Measurements from ENCODE around the gene SLC7A6. TPM values are rescaled to one million over a fixed set of nuclear protein-coding genes. Genes with fewer than 3 reads are reported as not detected.

Gene SLC7A6
- total RNA-seq, 1 donor from 2014 or later, result 54.1 TPM

DNA sequence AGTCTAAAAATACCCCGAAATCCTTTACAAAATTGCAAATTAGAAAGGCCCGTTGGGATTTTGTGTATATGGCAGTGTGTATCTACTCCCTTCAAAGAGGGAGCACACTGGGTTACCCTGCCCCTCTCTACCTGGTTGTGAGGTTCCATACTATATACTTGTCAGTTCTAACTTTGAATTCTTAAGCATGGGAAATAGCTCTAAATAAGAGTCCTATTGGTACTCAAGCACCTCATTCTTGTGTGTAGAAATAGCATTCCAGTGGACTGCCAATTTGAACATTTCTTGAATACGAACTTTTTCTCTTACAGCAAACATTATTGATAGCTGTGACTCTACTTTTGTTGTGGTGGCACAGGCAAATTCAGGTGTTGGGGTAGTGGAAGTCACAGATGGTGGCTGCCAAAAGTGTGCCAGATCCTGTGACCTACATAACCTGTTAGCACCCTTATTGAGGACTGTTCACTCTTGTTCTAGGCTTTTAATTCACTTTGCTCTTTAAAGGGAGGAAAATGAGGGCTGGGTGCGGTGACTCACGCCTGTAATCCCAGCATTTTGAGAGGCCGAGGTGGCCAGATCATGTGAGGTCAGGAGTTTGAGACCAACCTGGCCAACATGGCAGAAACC, 44.5 kb upstream of the SLC7A6 start:
- H3K27me3 Mint-ChIP-seq, result no peaks in the 10 kb centered on the region
- no peaks in the 10 kb centered on the region for H3K9me3 Mint-ChIP-seq
- no peak for DNase-seq
- CTCF ChIA-PET, result no interaction called here
- peaks cover 35% of the 10 kb centered on the region for H3K36me3 Mint-ChIP-seq (ENCODE audit: low read depth)
- H3K27ac Mint-ChIP-seq, result no peak overlapping the region
- H3K4me1 Mint-ChIP-seq, result peaks cover 3% of the 10 kb centered on the region
- POLR2A ChIA-PET, result no interaction called here
- no peak overlapping the region for H3K4me3 Mint-ChIP-seq
- ATAC-seq (ENCODE audit: low read depth), result no peak
- intact Hi-C loops (cut with micrococcal nuclease), result no loop called here
- TF ChIP-seq, protein P1, sequence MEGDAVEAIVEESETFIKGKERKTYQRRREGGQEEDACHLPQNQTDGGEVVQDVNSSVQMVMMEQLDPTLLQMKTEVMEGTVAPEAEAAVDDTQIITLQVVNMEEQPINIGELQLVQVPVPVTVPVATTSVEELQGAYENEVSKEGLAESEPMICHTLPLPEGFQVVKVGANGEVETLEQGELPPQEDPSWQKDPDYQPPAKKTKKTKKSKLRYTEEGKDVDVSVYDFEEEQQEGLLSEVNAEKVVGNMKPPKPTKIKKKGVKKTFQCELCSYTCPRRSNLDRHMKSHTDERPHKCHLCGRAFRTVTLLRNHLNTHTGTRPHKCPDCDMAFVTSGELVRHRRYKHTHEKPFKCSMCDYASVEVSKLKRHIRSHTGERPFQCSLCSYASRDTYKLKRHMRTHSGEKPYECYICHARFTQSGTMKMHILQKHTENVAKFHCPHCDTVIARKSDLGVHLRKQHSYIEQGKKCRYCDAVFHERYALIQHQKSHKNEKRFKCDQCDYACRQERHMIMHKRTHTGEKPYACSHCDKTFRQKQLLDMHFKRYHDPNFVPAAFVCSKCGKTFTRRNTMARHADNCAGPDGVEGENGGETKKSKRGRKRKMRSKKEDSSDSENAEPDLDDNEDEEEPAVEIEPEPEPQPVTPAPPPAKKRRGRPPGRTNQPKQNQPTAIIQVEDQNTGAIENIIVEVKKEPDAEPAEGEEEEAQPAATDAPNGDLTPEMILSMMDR (IDR thresholded peaks at IDR 0.05), result no peak

DNA sequence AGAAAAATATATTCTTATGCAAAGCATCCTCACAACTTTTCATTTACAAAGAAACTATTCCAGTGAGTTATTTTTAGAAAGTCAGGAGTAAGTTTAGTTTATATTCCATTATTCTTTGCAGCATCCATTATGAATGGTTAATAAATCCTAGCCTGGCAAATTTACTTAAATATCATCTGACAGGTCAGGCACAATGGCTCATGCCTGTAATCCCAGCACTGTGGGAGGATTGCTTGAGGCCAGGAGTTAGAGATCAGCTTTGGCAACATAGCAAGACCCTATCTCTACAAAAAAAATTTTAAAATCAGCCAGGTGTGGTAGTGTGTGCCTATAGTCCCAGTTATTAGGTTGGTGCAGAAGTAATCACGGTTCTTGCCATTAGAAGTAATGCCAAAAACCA, 41.3 kb upstream of the SLC7A6 start:
- no peak for ATAC-seq (ENCODE audit: low read depth)
- Mint-ChIP-seq H3K27ac (no peak overlapping the region), H3K27me3 (no peaks in the 10 kb centered on the region), H3K4me1 (peaks cover 24% of the 10 kb centered on the region), H3K9me3 (no peaks in the 10 kb centered on the region), H3K4me3 (no peak overlapping the region), H3K36me3 (ENCODE audit: low read depth) (peaks cover 35% of the 10 kb centered on the region)
- DNase-seq, result no peak
- POLR2A ChIA-PET, result no interaction called here
- intact Hi-C loops (cut with micrococcal nuclease), result no loop called here
- CTCF ChIA-PET, result interaction anchor here (0.8 kb wide), 1 partner anchor 407 kb away, joined by 4 read pairs; no protein-coding TSS in a partner anchor
- TF ChIP-seq, protein P1 (IDR thresholded peaks at IDR 0.05), result no peak

DNA sequence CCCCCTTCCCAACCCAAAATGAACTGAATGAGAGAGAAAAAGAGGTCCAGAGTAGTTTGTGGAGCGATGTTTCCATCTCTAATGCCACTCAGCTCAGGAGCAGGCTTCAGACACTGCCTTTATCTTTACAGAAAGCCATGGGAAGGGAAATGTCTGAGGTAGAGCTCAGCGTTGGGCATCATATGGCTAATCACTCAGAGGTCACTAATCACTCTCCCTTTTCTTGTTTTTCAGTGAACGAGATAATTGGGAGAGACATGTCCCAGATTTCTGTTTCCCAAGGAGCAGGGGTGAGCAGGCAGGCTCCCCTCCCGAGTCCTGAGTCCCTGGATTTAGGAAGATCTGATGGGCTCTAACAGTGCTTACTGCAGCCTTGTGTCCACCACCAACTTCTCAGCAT, 38.2 kb upstream of the SLC7A6 start:
- TF ChIP-seq, protein P1 (IDR thresholded peaks at IDR 0.05), result no peak
- no peaks in the 10 kb centered on the region for H3K27me3 Mint-ChIP-seq
- intact Hi-C loops (cut with micrococcal nuclease), result no loop called here
- no peak overlapping the region for H3K4me3 Mint-ChIP-seq
- CTCF ChIA-PET, result interaction anchor here (3.1 kb wide), 1 partner anchor 410 kb away, joined by 22 read pairs; no protein-coding TSS in a partner anchor
- peaks cover 39% of the 10 kb centered on the region for H3K36me3 Mint-ChIP-seq (ENCODE audit: low read depth)
- no peak overlapping the region for H3K27ac Mint-ChIP-seq
- DNase-seq (no peak), ATAC-seq (ENCODE audit: low read depth) (no peak)
- H3K4me1 Mint-ChIP-seq, result peaks cover 31% of the 10 kb centered on the region
- H3K9me3 Mint-ChIP-seq, result no peaks in the 10 kb centered on the region
- POLR2A ChIA-PET, result interaction anchor here (0.6 to 1.6 kb wide), 5 partner anchors 12 to 272 kb away, joined by 3 to 9 read pairs (median 5); no protein-coding TSS in a partner anchor

DNA sequence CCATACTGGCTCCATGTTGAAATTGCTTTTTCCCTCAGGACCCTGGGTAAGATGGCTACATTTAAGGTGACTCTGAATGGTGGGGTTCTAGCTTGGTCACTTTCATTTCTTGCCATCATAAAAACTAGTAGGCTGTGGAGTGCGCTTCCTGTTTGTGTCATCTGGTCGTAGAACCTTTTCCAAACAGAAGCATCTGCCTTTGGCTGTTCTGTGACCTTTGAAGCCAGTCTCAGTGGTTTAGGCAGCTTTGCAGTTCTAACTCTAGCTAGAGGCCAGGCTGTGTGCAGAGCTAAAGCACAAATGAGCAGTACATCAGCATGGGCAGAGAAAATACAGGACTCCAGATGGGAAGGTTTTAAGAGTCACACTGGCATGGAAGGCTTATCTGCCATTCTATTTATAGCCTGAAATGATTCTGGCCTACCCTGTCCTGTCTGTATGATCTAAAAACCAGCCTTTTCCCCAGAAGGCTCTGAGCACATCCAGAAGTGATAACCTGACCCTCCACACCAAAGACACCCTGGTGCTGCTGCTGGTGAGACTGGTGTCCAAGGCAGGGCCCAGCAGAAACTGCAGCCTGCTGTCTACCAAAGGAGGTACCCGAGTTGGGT, 37.0 kb upstream of the SLC7A6 start:
- ATAC-seq (ENCODE audit: low read depth) (peak; percentile 52), DNase-seq (no peak)
- intact Hi-C loops (cut with micrococcal nuclease), result no loop called here
- POLR2A ChIA-PET, result interaction anchor here (0.5 to 1.6 kb wide), 11 partner anchors 11 to 901 kb away, joined by 3 to 8 read pairs (median 4); partner anchors contain the start of gene NFATC3
- peaks cover 34% of the 10 kb centered on the region for H3K36me3 Mint-ChIP-seq (ENCODE audit: low read depth)
- CTCF ChIA-PET, result interaction anchor here (0.8 to 5.1 kb wide), 9 partner anchors 10 to 411 kb away, joined by 3 to 42 read pairs (median 4); no protein-coding TSS in a partner anchor
- peak overlapping the region; percentile 76 for H3K27ac Mint-ChIP-seq
- TF ChIP-seq, protein P1 (IDR thresholded peaks at IDR 0.05), result no peak
- no peaks in the 10 kb centered on the region for H3K9me3 Mint-ChIP-seq
- H3K4me3 Mint-ChIP-seq, result no peak overlapping the region
- peaks cover 31% of the 10 kb centered on the region for H3K4me1 Mint-ChIP-seq
- H3K27me3 Mint-ChIP-seq, result no peaks in the 10 kb centered on the region
